PC-3 (cell line): ENCODE measurements around the gene TMEM106B. TPM values are rescaled to one million over a fixed set of nuclear protein-coding genes. Genes with fewer than 3 reads are reported as not detected.
A peak's percentile ranks its signal among the peaks of the same experiment; 100 is the strongest.

Experiments
- ATAC-seq: fragments of 200-7000 bp; cut with Tn5 transposase; 2 replicates; pipeline ENCODE4 v1.9.1; 2020; ENCODE audit warnings: mild to moderate bottlenecking, moderate library complexity
- BruUV-seq: library from RNA; stranded (reverse); fragments of 400-500 nt; replicated peaks from 2 replicates; lab custom pipeline; 2021; lab: Mats Ljungman, UMichigan
- CTCF ChIA-PET: fragments of 300-600 bp; sonication (Branson Sonifier 250); formaldehyde crosslinking; loops from one replicate; lab custom pipeline; 2022; ENCODE audit warnings: antibody characterized with exemption; lab: Charles Lee
- POLR2A ChIA-PET: fragments of 300-600 bp; sonication (Branson Sonifier 250); formaldehyde crosslinking; loops from one replicate; lab custom pipeline; 2022; ENCODE audit warnings: antibody characterized with exemption; ENCODE audit not compliant: unreplicated experiment; lab: Charles Lee
- DNase-seq: peaks from one replicate; pipeline ENCODE4 v3.0.0-alpha.2; 2015
- H2AFZ ChIP-seq: fragments of 300-600 bp; sonication (generic); 2 replicates; pipeline ENCODE4 v1.6.0; 2016; ENCODE audit warnings: antibody characterized with exemption, low read length
- H3F3A ChIP-seq: fragments of 300-600 bp; sonication (generic); one replicate; pipeline ENCODE4 v1.6.0; 2017; ENCODE audit warnings: antibody characterized with exemption, low read length, control low read depth, mild to moderate bottlenecking; ENCODE audit not compliant: unreplicated experiment
- H3K27ac ChIP-seq: fragments of 300-600 bp; sonication (generic); 2 replicates; pipeline ENCODE4 v1.5.1; 2016; ENCODE audit warnings: mild to moderate bottlenecking, low read length
- H3K27me3 ChIP-seq: fragments of 300-600 bp; sonication (generic); 2 replicates; pipeline ENCODE4 v1.6.1; 2016; ENCODE audit warnings: low read length, mixed read lengths
- H3K36me3 ChIP-seq: fragments of 300-600 bp; sonication (generic); 2 replicates; pipeline ENCODE4 v1.6.1; 2016; ENCODE audit warnings: low read depth, mixed run types, low read length, mixed read lengths
- H3K4me1 ChIP-seq: fragments of 300-600 bp; sonication (generic); 2 replicates; pipeline ENCODE4 v1.5.1; 2016; ENCODE audit warnings: low read length; ENCODE audit not compliant: insufficient read depth
- H3K4me2 ChIP-seq: fragments of 300-600 bp; sonication (generic); 2 replicates; pipeline ENCODE4 v1.6.0; 2016; ENCODE audit warnings: low read length
- H3K4me3 ChIP-seq: fragments of 300-600 bp; sonication (generic); 2 replicates; pipeline ENCODE4 v1.5.1; 2016; ENCODE audit warnings: mild to moderate bottlenecking, low read length, mixed read lengths
- H3K79me2 ChIP-seq: fragments of 300-600 bp; sonication (generic); 2 replicates; pipeline ENCODE4 v1.6.1; 2017; ENCODE audit warnings: low read length, mixed read lengths
- H3K9ac ChIP-seq: fragments of 300-600 bp; sonication (generic); 2 replicates; pipeline ENCODE4 v1.6.0; 2016; ENCODE audit warnings: mild to moderate bottlenecking, low read length
- H3K9me2 ChIP-seq: fragments of 300-600 bp; sonication (generic); replicated peaks from 2 replicates; pipeline ENCODE4 v1.6.1; 2016; ENCODE audit warnings: mixed run types, low read length, mixed read lengths
- H3K9me3 ChIP-seq: fragments of 300-600 bp; sonication (generic); 2 replicates; pipeline ENCODE4 v1.6.1; 2016; ENCODE audit warnings: low read length, mixed read lengths
- H4K20me1 ChIP-seq: fragments of 300-600 bp; sonication (generic); 2 replicates; pipeline ENCODE4 v1.6.1; 2016; ENCODE audit warnings: low read length, mixed read lengths
- EZH2 ChIP-seq: fragments of 300-600 bp; sonication (generic); IDR thresholded peaks from one replicate; pipeline ENCODE4 v1.6.1; 2017; ENCODE audit warnings: antibody characterized with exemption, mild to moderate bottlenecking, low read length; ENCODE audit not compliant: unreplicated experiment
- EZH2phosphoT487 ChIP-seq: fragments of 300-600 bp; sonication (generic); IDR thresholded peaks from 2 replicates; pipeline ENCODE4 v1.6.1; 2018; ENCODE audit warnings: mild to moderate bottlenecking, antibody characterized with exemption, low read length, borderline replicate concordance
- intact Hi-C: fragments of 100-400 bp; cut with micrococcal nuclease; formaldehyde crosslinking; loops from 2 replicates; pipeline ENCODE4 v1.9.0; 2023
- total RNA-seq: library from RNA; depleted of rRNA; stranded (reverse); fragments of >200 nt; gene quantifications from 2 replicates; pipeline ENCODE4 v1.2.3, GENCODE V29; 2014
- TF ChIP-seq, protein P1 (sequence below): fragments of 300-600 bp; sonication (generic); conservative IDR thresholded peaks from 2 replicates; pipeline ENCODE4 v1.5.1; 2017; ENCODE audit warnings: antibody characterized with exemption, low read depth, mild to moderate bottlenecking, low read length

TMEM106B gene
- total RNA-seq, 1 experiment from 2014 or later = 41.6 TPM

DNA sequence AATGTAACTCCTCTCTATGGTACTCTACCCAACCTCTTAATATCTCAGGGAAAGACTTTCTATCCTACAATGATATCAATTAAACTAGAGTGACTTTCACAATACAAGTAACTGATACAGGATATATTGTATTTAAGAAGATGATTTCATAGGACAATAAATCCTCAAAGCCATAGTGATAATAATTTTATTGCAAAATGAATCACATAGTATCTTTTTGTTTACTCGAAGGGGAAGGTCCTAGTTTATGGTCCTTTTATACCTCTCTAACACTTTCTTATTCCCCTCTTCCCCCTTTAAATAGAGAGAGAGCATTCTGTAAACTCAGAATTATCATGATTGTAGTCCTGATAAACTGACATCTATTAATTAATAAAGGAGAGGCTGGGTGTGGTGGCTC lies 56.4 kb downstream of the TMEM106B start:
- Histone ChIP-seq H3K4me3 (no peak overlapping the region), H3K4me1 (no peaks in the 10 kb centered on the region), H2AFZ (no peak overlapping the region), H4K20me1 (no peaks in the 10 kb centered on the region), H3F3A (no peaks in the 10 kb centered on the region), H3K27me3 (no peaks in the 10 kb centered on the region), H3K36me3 (no peaks in the 10 kb centered on the region), H3K9me3 (no peaks in the 10 kb centered on the region), H3K27ac (no peak overlapping the region), H3K9me2 (no peaks in the 10 kb centered on the region), H3K9ac (no peak overlapping the region), H3K4me2 (no peak overlapping the region), H3K79me2 (no peaks in the 10 kb centered on the region)
- POLR2A ChIA-PET = no interaction called here
- CTCF ChIA-PET = no interaction called here
- TF ChIP-seq EZH2phosphoT487 = no peak
- ATAC-seq (peak; percentile 79), DNase-seq (peak; percentile 19)
- intact Hi-C loops = no loop called here
- no TSS peak for BruUV-seq

DNA sequence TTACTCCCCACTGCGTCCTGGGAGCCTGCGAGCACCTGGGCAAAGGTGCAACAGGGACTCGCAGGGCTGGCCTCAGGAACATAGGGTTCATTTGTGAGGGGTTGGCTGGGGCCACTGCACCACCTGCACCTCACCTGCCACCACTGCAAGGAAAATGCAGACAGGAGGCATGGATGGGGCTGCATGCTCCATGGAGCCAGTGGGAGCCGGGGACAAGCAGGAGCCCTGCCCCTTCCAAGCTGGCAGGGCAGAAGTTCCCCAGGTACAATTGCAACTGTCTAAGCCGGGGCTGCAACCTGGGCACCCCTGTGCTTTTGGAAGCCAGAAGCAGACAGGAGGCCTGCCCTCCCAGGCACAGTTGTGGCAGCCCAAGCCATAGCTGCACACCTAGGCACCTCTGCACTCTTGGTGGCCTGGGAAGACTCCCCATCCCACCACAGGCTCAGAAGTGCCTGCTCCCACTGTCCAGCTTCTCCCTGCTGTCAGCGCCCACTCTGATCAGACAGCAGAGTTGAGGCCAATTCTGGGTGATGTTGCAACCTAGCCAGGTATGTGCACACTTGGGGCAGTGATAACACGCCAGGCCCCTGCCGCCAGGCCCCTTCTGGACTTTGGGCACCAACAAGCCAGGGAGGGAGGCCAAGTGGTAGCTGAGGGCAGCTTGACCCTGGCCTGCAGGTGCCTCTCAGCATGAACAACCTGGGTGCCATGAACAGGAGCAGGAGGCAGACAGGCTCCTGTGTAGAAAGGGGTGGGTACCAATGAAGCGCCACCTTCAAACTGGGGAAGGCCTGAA lies 58.2 kb downstream of the TMEM106B start:
- no peaks in the 10 kb centered on the region for H4K20me1 ChIP-seq
- no peaks in the 10 kb centered on the region for H3K79me2 ChIP-seq
- no peak overlapping the region for H2AFZ ChIP-seq
- no peaks in the 10 kb centered on the region for H3F3A ChIP-seq
- BruUV-seq = no TSS peak
- ATAC-seq (no peak), DNase-seq (no peak)
- H3K27ac ChIP-seq = no peak overlapping the region
- ChIA-PET CTCF (no interaction called here), POLR2A (no interaction called here)
- no peaks in the 10 kb centered on the region for H3K4me1 ChIP-seq
- H3K9me3 ChIP-seq = no peaks in the 10 kb centered on the region
- H3K9ac ChIP-seq = no peak overlapping the region
- no peak for TF ChIP-seq EZH2
- no peak for TF ChIP-seq EZH2phosphoT487
- TF ChIP-seq, protein P1, sequence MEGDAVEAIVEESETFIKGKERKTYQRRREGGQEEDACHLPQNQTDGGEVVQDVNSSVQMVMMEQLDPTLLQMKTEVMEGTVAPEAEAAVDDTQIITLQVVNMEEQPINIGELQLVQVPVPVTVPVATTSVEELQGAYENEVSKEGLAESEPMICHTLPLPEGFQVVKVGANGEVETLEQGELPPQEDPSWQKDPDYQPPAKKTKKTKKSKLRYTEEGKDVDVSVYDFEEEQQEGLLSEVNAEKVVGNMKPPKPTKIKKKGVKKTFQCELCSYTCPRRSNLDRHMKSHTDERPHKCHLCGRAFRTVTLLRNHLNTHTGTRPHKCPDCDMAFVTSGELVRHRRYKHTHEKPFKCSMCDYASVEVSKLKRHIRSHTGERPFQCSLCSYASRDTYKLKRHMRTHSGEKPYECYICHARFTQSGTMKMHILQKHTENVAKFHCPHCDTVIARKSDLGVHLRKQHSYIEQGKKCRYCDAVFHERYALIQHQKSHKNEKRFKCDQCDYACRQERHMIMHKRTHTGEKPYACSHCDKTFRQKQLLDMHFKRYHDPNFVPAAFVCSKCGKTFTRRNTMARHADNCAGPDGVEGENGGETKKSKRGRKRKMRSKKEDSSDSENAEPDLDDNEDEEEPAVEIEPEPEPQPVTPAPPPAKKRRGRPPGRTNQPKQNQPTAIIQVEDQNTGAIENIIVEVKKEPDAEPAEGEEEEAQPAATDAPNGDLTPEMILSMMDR = no peak
- intact Hi-C loops = no loop called here
- H3K9me2 ChIP-seq = no peaks in the 10 kb centered on the region
- H3K27me3 ChIP-seq = no peaks in the 10 kb centered on the region
- H3K4me3 ChIP-seq = no peak overlapping the region
- H3K4me2 ChIP-seq = no peak overlapping the region
- no peaks in the 10 kb centered on the region for H3K36me3 ChIP-seq

DNA sequence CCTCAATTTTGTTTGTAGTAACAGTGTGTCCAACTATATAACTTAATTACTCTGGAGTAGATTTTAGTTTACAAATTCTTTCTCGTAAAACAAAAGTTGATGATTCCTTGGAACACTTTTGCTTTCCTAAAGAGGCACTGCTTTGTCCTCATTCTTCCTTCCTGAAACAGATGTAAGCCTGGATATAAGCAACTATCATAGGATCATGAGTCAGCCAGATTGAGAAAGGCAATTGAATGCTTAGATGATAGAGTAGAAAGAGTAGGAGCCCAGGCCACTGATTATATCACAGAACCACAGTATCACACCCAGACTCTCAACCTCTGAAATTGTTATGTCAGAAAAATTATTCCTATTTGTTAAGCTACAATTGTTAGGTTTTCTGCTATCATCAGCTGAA lies 69.9 kb downstream of the TMEM106B start:
- no peaks in the 10 kb centered on the region for H3K36me3 ChIP-seq
- BruUV-seq = no TSS peak
- TF ChIP-seq EZH2 (no peak), EZH2phosphoT487 (no peak)
- TF ChIP-seq, protein P1 = no peak
- no peak overlapping the region for H2AFZ ChIP-seq
- no peak overlapping the region for H3K4me2 ChIP-seq
- POLR2A ChIA-PET = no interaction called here
- CTCF ChIA-PET = no interaction called here
- no peaks in the 10 kb centered on the region for H4K20me1 ChIP-seq
- H3K9ac ChIP-seq = no peak overlapping the region
- no peaks in the 10 kb centered on the region for H3K9me3 ChIP-seq
- H3K4me1 ChIP-seq = no peaks in the 10 kb centered on the region
- H3K27ac ChIP-seq = no peak overlapping the region
- intact Hi-C loops = no loop called here
- H3K9me2 ChIP-seq = no peaks in the 10 kb centered on the region
- H3K27me3 ChIP-seq = no peaks in the 10 kb centered on the region
- no peak overlapping the region for H3K4me3 ChIP-seq
- DNase-seq = peak; percentile 8
- H3F3A ChIP-seq = no peaks in the 10 kb centered on the region
- no peaks in the 10 kb centered on the region for H3K79me2 ChIP-seq
- ATAC-seq = no peak
